SK-N-SH (cell line): Measurements from ENCODE around the gene GSTM2. TPM values are rescaled to one million over a fixed set of nuclear protein-coding genes. Genes with fewer than 3 reads are reported as not detected.
A peak's percentile ranks its signal among the peaks of the same experiment; 100 is the strongest.

Experiments
- CTCF ChIA-PET: fragments of 300-600, 350-600 bp; formaldehyde crosslinking; extraction: SDS; loops from one replicate; lab custom pipeline; 2021; lab: Yijun Ruan, JAX
- POLR2A ChIA-PET: fragments of 350-600 bp; sonication (Branson Sonifier 250); formaldehyde crosslinking; extraction: SDS; loops from one replicate; lab custom pipeline; 2020; ENCODE audit warnings: antibody characterized with exemption, inconsistent platforms; lab: Yijun Ruan, JAX
- DNase-seq: peaks from one replicate; pipeline ENCODE4 v3.0.0; 2012
- H2AFZ ChIP-seq: fragments of 200-600 bp; sonication (generic); 2 replicates; pipeline ENCODE4 v1.8.1; 2016; ENCODE audit warnings: antibody characterized with exemption, mild to moderate bottlenecking, low read depth
- H3F3A ChIP-seq: fragments of 200-600 bp; sonication (generic); replicated peaks from 2 replicates; pipeline ENCODE3; 2016; ENCODE audit warnings: antibody characterized with exemption, mild to moderate bottlenecking; ENCODE audit not compliant: insufficient read depth
- H3K27ac ChIP-seq, 2 experiments: fragments of 200-500 bp in 1 of 2; fragments of 200-600 bp in 1 of 2; sonication (Bioruptor generic) in 1 of 2; sonication (generic), shearing (Covaris generic) in 1 of 2; 2 replicates each; pipeline versions ENCODE4 v1.5.1 to v1.6.1; 2014 to 2016; ENCODE audit warnings: low read depth in 2 of 2, inconsistent platforms in 1 of 2, low read length in 1 of 2, mild to moderate bottlenecking in 1 of 2, mixed read lengths in 1 of 2
- H3K27me3 ChIP-seq: fragments of 200-600 bp; sonication (generic), shearing (Covaris generic); 2 replicates; pipeline ENCODE4 v1.6.1; 2016; ENCODE audit warnings: mixed run types; ENCODE audit not compliant: insufficient read depth
- H3K36me3 ChIP-seq, 2 experiments: fragments of 200-500 bp in 1 of 2; fragments of 200-600 bp in 1 of 2; sonication (Bioruptor generic) in 1 of 2; sonication (generic) in 1 of 2; replicated peaks in 1 of 2; 2 replicates each; pipeline versions ENCODE3 to v1.5.1; 2014 to 2016; ENCODE audit warnings: low read length in 1 of 2, mild to moderate bottlenecking in 1 of 2; ENCODE audit not compliant: insufficient read depth in 2 of 2, control insufficient read depth in 1 of 2
- H3K4me1 ChIP-seq, 2 experiments: fragments of 200-500 bp in 1 of 2; fragments of 200-600 bp in 1 of 2; sonication (Bioruptor generic) in 1 of 2; sonication (generic), shearing (Covaris generic) in 1 of 2; 2 replicates each; pipeline versions ENCODE4 v1.5.1 to v1.6.1; 2014 to 2016; ENCODE audit warnings: low read depth in 1 of 2, low read length in 1 of 2, mixed run types in 1 of 2; ENCODE audit not compliant: insufficient read depth in 2 of 2, control insufficient read depth in 1 of 2
- H3K4me2 ChIP-seq: fragments of 200-600 bp; sonication (generic), shearing (Covaris generic); 2 replicates; pipeline ENCODE4 v1.6.1; 2017; ENCODE audit warnings: mixed run types
- H3K4me3 ChIP-seq, 2 experiments: fragments of 200-500 bp in 1 of 2; fragments of 200-600 bp in 1 of 2; sonication (Bioruptor generic) in 1 of 2; sonication (generic), shearing (Covaris generic) in 1 of 2; 2 replicates each; pipeline versions ENCODE4 v1.5.1 to v1.8.1; 2014 to 2016; ENCODE audit warnings: low read depth in 2 of 2, inconsistent platforms in 1 of 2, low read length in 1 of 2, mild to moderate bottlenecking in 1 of 2, mixed read lengths in 1 of 2, moderate library complexity in 1 of 2
- H3K79me2 ChIP-seq: fragments of 200-600 bp; sonication (generic); 2 replicates; pipeline ENCODE4 v1.8.1; 2017; ENCODE audit warnings: mild to moderate bottlenecking; ENCODE audit not compliant: insufficient read depth
- H3K9ac ChIP-seq: fragments of 200-600 bp; sonication (generic); 2 replicates; pipeline ENCODE4 v1.6.1; 2017; ENCODE audit warnings: mixed run types
- H3K9me2 ChIP-seq: fragments of 200-600 bp; sonication (generic); 2 replicates; pipeline ENCODE4 v1.6.1; 2017; ENCODE audit warnings: mixed run types
- H3K9me3 ChIP-seq: fragments of 200-600 bp; sonication (generic); 2 replicates; pipeline ENCODE4 v1.6.1; 2017; ENCODE audit warnings: mixed run types, mild to moderate bottlenecking, moderate library complexity
- H4K20me1 ChIP-seq: fragments of 200-600 bp; sonication (generic); 2 replicates; pipeline ENCODE4 v1.6.1; 2017; ENCODE audit warnings: mild to moderate bottlenecking, mixed run types; ENCODE audit not compliant: insufficient read depth
- CTCF ChIP-seq: fragments of 200-600 bp; sonication (generic); IDR thresholded peaks from 2 replicates; pipeline ENCODE4 v1.6.1; 2017; ENCODE audit warnings: antibody characterized with exemption, mild to moderate bottlenecking, moderate library complexity
- EP300 ChIP-seq, 2 experiments: IDR thresholded peaks; 2 replicates each; pipeline versions ENCODE4 v1.4.0 to v1.6.1; 2012; ENCODE audit warnings: borderline replicate concordance in 1 of 2, low read depth in 1 of 2, low read length in 1 of 2
- EZH2phosphoT487 ChIP-seq: fragments of 200-600 bp; sonication (generic); IDR thresholded peaks from 2 replicates; pipeline ENCODE4 v1.6.1; 2017; ENCODE audit warnings: low read depth, mixed run types, mild to moderate bottlenecking, antibody characterized with exemption, moderate library complexity, borderline replicate concordance
- GABPA ChIP-seq: IDR thresholded peaks from 2 replicates; pipeline ENCODE4 v1.4.0; 2012; ENCODE audit warnings: low read depth, mild to moderate bottlenecking
- JUND ChIP-seq: IDR thresholded peaks from 2 replicates; pipeline ENCODE4 v1.4.0; 2012
- NFIC ChIP-seq: IDR thresholded peaks from 2 replicates; pipeline ENCODE4 v1.4.0; 2012; ENCODE audit warnings: borderline replicate concordance
- PBX3 ChIP-seq: IDR thresholded peaks from 2 replicates; pipeline ENCODE4; 2012
- POLR2AphosphoS5 ChIP-seq: IDR thresholded peaks from 2 replicates; pipeline ENCODE4 v1.6.1; 2012; ENCODE audit warnings: low read depth, low read length
- RAD21 ChIP-seq: IDR thresholded peaks from 2 replicates; pipeline ENCODE4 v1.6.1; 2012; ENCODE audit warnings: mild to moderate bottlenecking, low read length
- RCOR1 ChIP-seq: fragments of 150-350 bp; IDR thresholded peaks from 2 replicates; pipeline ENCODE4 v1.6.1; 2017; ENCODE audit warnings: antibody characterized with exemption, low read length
- REST ChIP-seq: IDR thresholded peaks from 2 replicates; pipeline ENCODE4 v1.6.1; 2012; ENCODE audit warnings: mild to moderate bottlenecking, low read depth, low read length, moderate library complexity
- RXRA ChIP-seq: IDR thresholded peaks from 2 replicates; pipeline ENCODE4 v1.4.0; 2012; ENCODE audit warnings: low read depth, mild to moderate bottlenecking, borderline replicate concordance
- TCF12 ChIP-seq: IDR thresholded peaks from 2 replicates; pipeline ENCODE4 v1.4.0; 2012
- TEAD4 ChIP-seq: IDR thresholded peaks from 2 replicates; pipeline ENCODE4 v1.4.0; 2012; ENCODE audit warnings: mild to moderate bottlenecking, borderline replicate concordance; ENCODE audit not compliant: insufficient read depth
- USF1 ChIP-seq: IDR thresholded peaks from 2 replicates; pipeline ENCODE4 v1.4.0; 2012; ENCODE audit warnings: low read depth, borderline replicate concordance
- ZBTB33 ChIP-seq: IDR thresholded peaks from 2 replicates; pipeline ENCODE4 v1.4.0; 2012; ENCODE audit warnings: low read depth, borderline replicate concordance
- WGBS: methylation state at CpG from one replicate; pipeline ENCODE4 v1.1.6; 2017; ENCODE audit warnings: low lambda C conversion rate; 5-methylcytosine and 5-hydroxymethylcytosine counted together
- polyA plus RNA-seq, 3 experiments: library from polyadenylated mRNA; depleted of rRNA; stranded (reverse); fragments of >200 nt; gene quantifications; 2 replicates each; pipeline ENCODE4 v1.2.3, GENCODE V29; 2012

Gene GSTM2
- polyA plus RNA-seq, 1 of the 3 experiments (the other 2 are of a cell fraction): 70.2 TPM

GRCh38 chr1:109639841-109640184 lies 28.0 kb upstream of the GSTM2 start:
- ChIA-PET CTCF (interaction anchor here (0.6 to 9.5 kb wide), 52 partner anchors 11 to 856 kb away, joined by 3 to 169 read pairs (median 4); partner anchors contain the start of genes AHCYL1, AMPD2, CYB561D1 and GNAI3), POLR2A (interaction anchor here (0.6 to 4.9 kb wide), 6 partner anchors 8 to 94 kb away, joined by 3 to 44 read pairs (median 6); partner anchors contain the start of genes GNAI3 and GSTM4)
- Histone ChIP-seq H2AFZ (no peak overlapping the region), H3K36me3 (no peaks in the 10 kb centered on the region), H3K4me3 (no peak overlapping the region; a peak in 1 of 4 replicates), H3K79me2 (no peaks in the 10 kb centered on the region), H3K4me1 (peaks cover 7 to 75% of the 10 kb centered on the region in 2 experiments; a peak in 3 of 4 replicates), H3K27ac (peak overlapping the region; percentile 26 to 98; a peak in 3 of 4 replicates), H3K9me3 (no peaks in the 10 kb centered on the region), H4K20me1 (no peaks in the 10 kb centered on the region), H3K9me2 (no peaks in the 10 kb centered on the region), H3K27me3 (no peaks in the 10 kb centered on the region), H3F3A (peaks cover 4% of the 10 kb centered on the region), H3K4me2 (no peak overlapping the region; the same call in 1 of the 2 replicates), H3K9ac (no peak overlapping the region)
- WGBS: 37% methylated on average over 6 of the region's 6 CpGs
- no peak for DNase-seq
- no peak for TF ChIP-seq JUND
- TF ChIP-seq EP300 (IDR thresholded peaks at IDR 0.05; ENCODE audit: borderline replicate concordance in 1 of 2, low read depth in 1 of 2, low read length in 1 of 2): no peak
- no peak for TF ChIP-seq GABPA
- no peak for TF ChIP-seq RXRA
- TF ChIP-seq NFIC: no peak
- TF ChIP-seq RCOR1: no peak
- no peak for TF ChIP-seq REST
- TF ChIP-seq CTCF: no peak
- no peak for TF ChIP-seq TEAD4
- TF ChIP-seq TCF12: no peak
- no peak for TF ChIP-seq ZBTB33
- no peak for TF ChIP-seq PBX3
- TF ChIP-seq EZH2phosphoT487: no peak
- TF ChIP-seq POLR2AphosphoS5: no peak
- no peak for TF ChIP-seq USF1
- TF ChIP-seq RAD21: no peak
